Activated CD4-positive, alpha-beta memory T cell treated with anti-CD3 and anti-CD28 coated beads for 36 hours (primary cell): Measurements from ENCODE around the gene C16orf54. TPM values are rescaled to one million over a fixed set of nuclear protein-coding genes. Genes with fewer than 3 reads are reported as not detected.
"Not testable (repeated sequence)": the region's sequence is repeated elsewhere in the genome, so short reads cannot be mapped to it uniquely, and the experiment has no call there.

Experiments used
- CTCF ChIA-PET: fragments of 350-600 bp; sonication (Branson Sonifier 250); formaldehyde crosslinking; loops from one replicate; lab custom pipeline; 2021; ENCODE audit warnings: antibody characterized with exemption, inconsistent platforms; lab: Charles Lee
- POLR2A ChIA-PET: fragments of 350-600 bp; sonication (Branson Sonifier 250); formaldehyde crosslinking; loops from one replicate; lab custom pipeline; 2021; ENCODE audit warnings: antibody characterized with exemption; lab: Charles Lee
- DNase-seq: peaks from one replicate; pipeline ENCODE4 v3.0.0-alpha.2; 2020
- H3K27ac Mint-ChIP-seq: one replicate; pipeline ENCODE4 v1.8.0; 2021; ENCODE audit warnings: mixed read lengths
- H3K27me3 Mint-ChIP-seq: one replicate; pipeline ENCODE4 v1.8.0; 2021; ENCODE audit warnings: mixed read lengths
- H3K36me3 Mint-ChIP-seq: one replicate; pipeline ENCODE4 v1.8.0; 2021; ENCODE audit warnings: mixed read lengths
- H3K4me1 Mint-ChIP-seq: one replicate; pipeline ENCODE4 v1.8.0; 2021; ENCODE audit warnings: low read depth, mixed read lengths
- H3K4me3 Mint-ChIP-seq: one replicate; pipeline ENCODE4 v1.8.0; 2021; ENCODE audit warnings: mild to moderate bottlenecking, mixed read lengths
- H3K9me3 Mint-ChIP-seq: one replicate; pipeline ENCODE4 v1.8.0; 2021; ENCODE audit warnings: mixed read lengths
- intact Hi-C: fragments of 100-400 bp; cut with micrococcal nuclease; formaldehyde crosslinking; loops from one replicate; pipeline ENCODE4 v1.15.1; 2023
- total RNA-seq, 2 experiments: library from RNA; stranded (reverse); gene quantifications; one replicate each; pipeline ENCODE4 v1.2.3, GENCODE V29; 2021

The C16orf54 gene
- total RNA-seq, 2 experiments from 2014 or later, result 25.2 to 26.2 TPM

- H3K27ac Mint-ChIP-seq, result peak overlapping the region; percentile 88
- no peaks in the 10 kb centered on the region for H3K9me3 Mint-ChIP-seq
- CTCF ChIA-PET, result interaction anchor here (0.8 to 7.8 kb wide), 20 partner anchors 10 to 329 kb away, joined by 3 to 97 read pairs (median 11); partner anchors contain the start of genes KIF22, MVP, PAGR1 and TLCD3B
- POLR2A ChIA-PET, result interaction anchor here (0.6 to 2.1 kb wide), 12 partner anchors 13 to 962 kb away, joined by 3 to 12 read pairs (median 4); partner anchors contain the start of genes KCTD13 and KIF22
- peak; percentile 40 for DNase-seq
- H3K4me3 Mint-ChIP-seq, result peak overlapping the region; percentile 60
- H3K36me3 Mint-ChIP-seq, result no peaks in the 10 kb centered on the region
- peaks cover 34% of the 10 kb centered on the region for H3K4me1 Mint-ChIP-seq
- H3K27me3 Mint-ChIP-seq, result no peaks in the 10 kb centered on the region
- intact Hi-C loops, result loop anchor here (1.0 kb wide), 4 partner anchors 8 to 125 kb away; partner anchors contain the start of gene PAGR1
Measured at GRCh38 chr16:29702269-29702668, 43.5 kb downstream of the C16orf54 start.

- DNase-seq, result no peak
- H3K27me3 Mint-ChIP-seq, result no peaks in the 10 kb centered on the region
- H3K4me3 Mint-ChIP-seq, result no peak overlapping the region
- POLR2A ChIA-PET, result interaction anchor here (0.6 to 2.4 kb wide), 9 partner anchors 30 to 227 kb away, joined by 3 to 12 read pairs (median 5); partner anchors contain the start of genes KCTD13 and PAGR1
- no peak overlapping the region for H3K27ac Mint-ChIP-seq
- CTCF ChIA-PET, result interaction anchor here (0.7 to 7.8 kb wide), 37 partner anchors 10 to 330 kb away, joined by 3 to 97 read pairs (median 5); partner anchors contain the start of genes INO80E, KIF22, MVP and PAGR1
- intact Hi-C loops, result loop anchor here (1.0 to 2.0 kb wide), 3 partner anchors 31 to 90 kb away; partner anchors contain the start of gene KIF22
- peaks cover 34% of the 10 kb centered on the region for H3K4me1 Mint-ChIP-seq
- no peaks in the 10 kb centered on the region for H3K36me3 Mint-ChIP-seq
- no peaks in the 10 kb centered on the region for H3K9me3 Mint-ChIP-seq
Measured at GRCh38 chr16:29701214-29701555, 44.6 kb downstream of the C16orf54 start.

- H3K4me3 Mint-ChIP-seq, result peak overlapping the region; percentile 26
- intact Hi-C loops, result loop anchor here (1.0 to 2.0 kb wide), 5 partner anchors 21 to 321 kb away; partner anchors contain the start of gene KIF22
- ChIA-PET POLR2A (interaction anchor here (0.6 to 2.4 kb wide), 6 partner anchors 46 to 261 kb away, joined by 3 to 12 read pairs (median 7); partner anchors contain the start of genes C16orf54 and PAGR1), CTCF (interaction anchor here (0.6 to 7.8 kb wide), 47 partner anchors 9 to 392 kb away, joined by 3 to 97 read pairs (median 4); partner anchors contain the start of genes CDIPT, INO80E, KIF22 and MVP)
- DNase-seq, result peak; percentile 86
- H3K27ac Mint-ChIP-seq, result peak overlapping the region; percentile 80
- H3K36me3 Mint-ChIP-seq, result no peaks in the 10 kb centered on the region
- no peaks in the 10 kb centered on the region for H3K27me3 Mint-ChIP-seq
- no peaks in the 10 kb centered on the region for H3K9me3 Mint-ChIP-seq
- H3K4me1 Mint-ChIP-seq, result peaks cover 34% of the 10 kb centered on the region
Measured at GRCh38 chr16:29700253-29700987, 45.4 kb downstream of the C16orf54 start.

- H3K27ac Mint-ChIP-seq, result no peak overlapping the region
- CTCF ChIA-PET, result interaction anchor here (0.6 to 7.8 kb wide), 42 partner anchors 8 to 392 kb away, joined by 3 to 97 read pairs (median 5); partner anchors contain the start of genes CDIPT, KIF22, MVP and PAGR1
- intact Hi-C loops, result loop anchor here (1.0 to 2.0 kb wide), 5 partner anchors 22 to 322 kb away; partner anchors contain the start of gene KIF22
Measured at GRCh38 chr16:29699324-29700219, 46.2 kb downstream of the C16orf54 start.

GRCh38 chr16:29698484-29699323 lies 47.1 kb downstream of the C16orf54 start:
- no peaks in the 10 kb centered on the region for H3K9me3 Mint-ChIP-seq
- POLR2A ChIA-PET, result no interaction called here
- no peak overlapping the region for H3K27ac Mint-ChIP-seq
- no peaks in the 10 kb centered on the region for H3K36me3 Mint-ChIP-seq
- no peaks in the 10 kb centered on the region for H3K27me3 Mint-ChIP-seq
- DNase-seq, result no peak
- intact Hi-C loops, result no loop called here
- no peak overlapping the region for H3K4me3 Mint-ChIP-seq
- peaks cover 31% of the 10 kb centered on the region for H3K4me1 Mint-ChIP-seq
- CTCF ChIA-PET, result interaction anchor here (0.8 to 7.8 kb wide), 16 partner anchors 14 to 356 kb away, joined by 3 to 97 read pairs (median 12); partner anchors contain the start of genes KIF22, MVP, PAGR1 and TLCD3B

More at GRCh38 chr16:29699324-29700219, 46.2 kb downstream of the C16orf54 start:
- Mint-ChIP-seq H3K4me1 (peaks cover 31% of the 10 kb centered on the region), H3K27me3 (no peaks in the 10 kb centered on the region), H3K4me3 (no peak overlapping the region), H3K36me3 (no peaks in the 10 kb centered on the region), H3K9me3 (no peaks in the 10 kb centered on the region)
- DNase-seq, result no peak
- POLR2A ChIA-PET, result interaction anchor here (1.0 to 2.4 kb wide), 5 partner anchors 47 to 149 kb away, joined by 3 to 12 read pairs (median 9); partner anchors contain the start of genes C16orf54 and PAGR1

GRCh38 chr16:29698042-29698441 lies 47.7 kb downstream of the C16orf54 start:
- DNase-seq, result no peak
- ChIA-PET POLR2A (no interaction called here), CTCF (interaction anchor here (0.6 to 7.8 kb wide), 7 partner anchors 25 to 333 kb away, joined by 3 to 79 read pairs (median 3); partner anchors contain the start of genes MVP, PAGR1 and TLCD3B)
- Mint-ChIP-seq H3K9me3 (no peaks in the 10 kb centered on the region), H3K36me3 (no peaks in the 10 kb centered on the region), H3K27ac (no peak overlapping the region), H3K27me3 (no peaks in the 10 kb centered on the region), H3K4me3 (no peak overlapping the region), H3K4me1 (peaks cover 27% of the 10 kb centered on the region)
- intact Hi-C loops, result no loop called here

GRCh38 chr16:29697391-29697790 lies 48.4 kb downstream of the C16orf54 start:
- POLR2A ChIA-PET, result no interaction called here
- no peak for DNase-seq
- no peaks in the 10 kb centered on the region for H3K27me3 Mint-ChIP-seq
- H3K9me3 Mint-ChIP-seq, result no peaks in the 10 kb centered on the region
- peaks cover 20% of the 10 kb centered on the region for H3K4me1 Mint-ChIP-seq
- H3K36me3 Mint-ChIP-seq, result no peaks in the 10 kb centered on the region
- CTCF ChIA-PET, result interaction anchor here (0.6 to 7.8 kb wide), 6 partner anchors 26 to 334 kb away, joined by 3 to 63 read pairs (median 3); partner anchors contain the start of gene TLCD3B
- intact Hi-C loops, result no loop called here
- H3K27ac Mint-ChIP-seq, result no peak overlapping the region
- no peak overlapping the region for H3K4me3 Mint-ChIP-seq

GRCh38 chr16:29696881-29697331 lies 48.9 kb downstream of the C16orf54 start:
- ChIA-PET POLR2A (no interaction called here), CTCF (interaction anchor here (0.9 to 7.8 kb wide), 4 partner anchors 20 to 335 kb away, joined by 3 to 63 read pairs (median 4); partner anchors contain the start of gene TLCD3B)

GRCh38 chr16:29695675-29696074 lies 50.1 kb downstream of the C16orf54 start:
- H3K9me3 Mint-ChIP-seq, H3K4me1 Mint-ChIP-seq, H3K4me3 Mint-ChIP-seq, H3K27me3 Mint-ChIP-seq, DNase-seq, POLR2A ChIA-PET, H3K27ac Mint-ChIP-seq, H3K36me3 Mint-ChIP-seq, intact Hi-C loops: not testable (repeated sequence)
- CTCF ChIA-PET, result interaction anchor here (1.0 to 7.8 kb wide), 3 partner anchors 22 to 336 kb away, joined by 3 to 63 read pairs (median 4); partner anchors contain the start of genes KIF22 and TLCD3B

More at GRCh38 chr16:29696881-29697331, 48.9 kb downstream of the C16orf54 start:
- no peaks in the 10 kb centered on the region for H3K27me3 Mint-ChIP-seq
- no peak overlapping the region for H3K27ac Mint-ChIP-seq
- H3K36me3 Mint-ChIP-seq, result no peaks in the 10 kb centered on the region
- no peak for DNase-seq
- peaks cover 15% of the 10 kb centered on the region for H3K4me1 Mint-ChIP-seq
- no peak overlapping the region for H3K4me3 Mint-ChIP-seq
- H3K9me3 Mint-ChIP-seq, result no peaks in the 10 kb centered on the region
- intact Hi-C loops, result no loop called here
